HG03103 (cell line): ENCODE measurements around the gene DPEP2.
"Not testable (repeated sequence)": the region's sequence is repeated elsewhere in the genome, so short reads cannot be mapped to it uniquely, and the experiment has no call there.

Source experiments
- ATAC-seq: cut with Tn5 transposase; IDR thresholded peaks from one replicate; pipeline ENCODE4 v1.9.1; 2021; ENCODE audit warnings: low read depth; ENCODE audit not compliant: unreplicated experiment

DPEP2 gene

DNA sequence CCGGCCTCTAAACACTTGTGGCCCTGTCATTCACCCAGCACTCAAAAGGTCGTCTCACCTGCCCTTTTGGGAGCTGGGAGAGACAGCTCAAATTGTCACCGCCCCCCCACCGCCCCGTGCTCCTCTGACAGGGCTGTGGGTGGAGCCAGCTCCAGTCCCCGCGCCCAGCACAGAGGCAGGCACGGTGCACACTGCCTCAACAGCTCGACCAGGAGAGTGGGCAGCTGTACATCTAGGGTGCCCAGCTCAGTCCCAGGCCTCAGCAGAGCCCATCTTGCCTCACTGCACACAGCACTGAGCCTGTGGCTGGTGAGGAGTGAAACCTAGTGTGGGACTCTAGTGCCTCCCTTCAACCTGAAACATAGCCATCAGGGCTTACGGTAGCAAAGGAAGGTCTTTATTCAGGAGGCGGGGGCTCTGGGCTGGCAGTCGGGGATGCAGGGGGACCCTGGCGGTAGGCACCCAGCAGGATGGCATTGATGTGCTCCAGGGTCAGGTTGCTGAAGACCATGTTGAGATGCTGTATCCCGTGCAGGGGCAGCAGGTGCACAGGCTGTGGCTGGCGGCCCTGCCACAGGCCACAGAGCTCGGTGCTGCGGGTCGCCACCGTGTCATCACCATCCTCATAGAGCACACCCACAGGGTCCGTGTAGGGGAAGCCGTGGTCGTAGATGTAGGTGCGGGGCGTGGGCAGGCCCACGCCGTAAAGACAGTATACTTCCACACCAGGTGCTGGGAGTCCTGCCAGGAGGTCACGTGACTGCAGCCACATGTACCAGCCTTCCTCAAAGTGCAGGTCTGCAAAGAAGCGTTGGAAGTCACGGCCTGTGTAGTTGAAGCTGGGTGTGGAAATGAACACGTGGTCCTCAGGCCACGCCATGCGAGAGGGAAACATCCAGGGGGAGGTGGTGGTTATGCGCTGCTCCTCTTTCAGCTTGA lies 59.5 kb downstream of the DPEP2 start:
- no peak for ATAC-seq

DNA sequence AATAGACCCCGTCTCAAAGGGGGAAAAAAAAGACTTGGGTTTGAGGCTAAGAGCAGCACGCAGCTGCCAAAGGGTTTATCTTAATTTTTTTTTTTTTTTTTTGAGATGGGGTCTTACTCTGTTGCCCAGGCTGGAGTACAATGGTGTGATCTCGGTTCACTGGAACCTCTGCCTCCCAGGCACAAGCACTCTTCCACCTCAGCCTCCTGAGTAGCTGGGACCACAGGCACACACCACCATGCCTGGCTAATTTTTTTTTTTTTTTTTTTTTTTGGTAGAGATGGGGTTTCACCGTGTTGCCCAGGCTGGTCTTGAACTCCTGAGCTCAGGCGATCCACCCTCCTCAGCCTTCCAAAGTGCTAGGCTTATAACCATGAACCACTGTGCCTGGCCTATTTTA lies 61.6 kb downstream of the DPEP2 start:
- not testable (repeated sequence) for ATAC-seq
